NCI-H2196 treated with DMSO at 0.1 percent for 48 hours (cell line): ENCODE data around the gene QSOX2.
"Not testable (repeated sequence)": the region's sequence is repeated elsewhere in the genome, so short reads cannot be mapped to it uniquely, and the experiment has no call there.

Source experiments
- DNase-seq: peaks from one replicate; lab custom pipeline; 2025; ENCODE audit not compliant: unreplicated experiment; lab: John Stamatoyannopoulos, UW

Gene QSOX2

DNA sequence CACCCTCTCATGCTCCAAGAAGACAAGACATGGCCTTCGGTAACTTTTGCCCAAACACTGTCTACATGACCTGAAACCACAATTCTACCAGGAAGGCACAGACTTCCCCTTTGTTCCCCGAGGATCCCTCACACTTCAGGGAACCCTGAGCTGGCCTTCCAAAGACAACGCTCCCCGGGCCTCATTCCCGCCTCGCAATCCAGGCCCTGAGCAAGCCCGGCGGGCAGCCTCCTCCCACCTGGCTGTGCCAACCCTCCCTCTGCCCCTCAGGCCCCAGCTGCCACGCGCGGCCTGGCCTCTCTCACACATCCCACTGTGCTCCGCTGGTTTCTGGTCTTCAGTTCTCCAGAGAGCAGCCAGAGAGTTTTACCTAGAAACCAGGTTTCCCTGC, 7.3 kb downstream of the QSOX2 start:
- no peak for DNase-seq

DNA sequence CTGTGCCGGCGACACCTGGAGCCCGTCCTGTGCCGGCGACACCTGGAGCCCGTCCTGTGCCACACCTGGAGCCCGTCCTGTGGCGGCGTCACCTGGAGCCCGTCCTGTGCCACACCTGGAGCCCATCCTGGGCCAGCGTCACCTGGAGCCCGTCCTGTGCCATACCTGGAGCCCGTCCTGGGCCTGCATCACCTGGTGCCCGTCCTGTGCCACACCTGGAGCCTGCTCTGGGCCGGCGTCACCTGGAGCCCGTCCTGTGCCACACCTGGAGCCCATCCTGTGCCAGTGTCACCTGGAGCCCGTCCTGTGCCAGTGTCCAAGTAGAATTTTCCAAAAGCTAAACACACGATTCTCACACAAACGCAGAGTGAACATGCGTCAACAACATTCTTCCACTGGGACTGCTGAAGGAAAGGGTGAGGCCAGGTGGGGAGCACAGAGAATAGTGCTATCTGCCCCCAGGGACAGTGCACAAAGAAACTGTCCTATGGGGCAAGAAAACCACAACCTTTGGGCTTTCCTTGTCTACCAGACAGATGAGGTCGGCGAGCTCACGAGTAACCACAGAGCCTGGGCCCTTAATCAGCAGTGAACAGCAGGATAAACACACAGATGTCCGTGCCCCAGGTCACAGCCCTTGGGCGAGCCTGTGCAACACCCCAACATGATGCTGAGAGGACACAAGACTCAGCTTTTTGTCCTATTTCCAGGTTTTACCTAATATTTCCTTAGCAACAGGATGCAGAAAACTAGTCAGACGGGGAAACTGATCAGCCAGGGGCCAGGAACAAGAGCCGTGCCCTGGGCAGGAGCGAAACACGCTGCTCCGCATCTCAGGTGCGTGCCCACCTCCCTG, 7.9 kb downstream of the QSOX2 start:
- DNase-seq: no peak

GRCh38 chr9:136236471-136237410, 8.9 kb downstream of the QSOX2 start:
- DNase-seq: not testable (repeated sequence)

DNA sequence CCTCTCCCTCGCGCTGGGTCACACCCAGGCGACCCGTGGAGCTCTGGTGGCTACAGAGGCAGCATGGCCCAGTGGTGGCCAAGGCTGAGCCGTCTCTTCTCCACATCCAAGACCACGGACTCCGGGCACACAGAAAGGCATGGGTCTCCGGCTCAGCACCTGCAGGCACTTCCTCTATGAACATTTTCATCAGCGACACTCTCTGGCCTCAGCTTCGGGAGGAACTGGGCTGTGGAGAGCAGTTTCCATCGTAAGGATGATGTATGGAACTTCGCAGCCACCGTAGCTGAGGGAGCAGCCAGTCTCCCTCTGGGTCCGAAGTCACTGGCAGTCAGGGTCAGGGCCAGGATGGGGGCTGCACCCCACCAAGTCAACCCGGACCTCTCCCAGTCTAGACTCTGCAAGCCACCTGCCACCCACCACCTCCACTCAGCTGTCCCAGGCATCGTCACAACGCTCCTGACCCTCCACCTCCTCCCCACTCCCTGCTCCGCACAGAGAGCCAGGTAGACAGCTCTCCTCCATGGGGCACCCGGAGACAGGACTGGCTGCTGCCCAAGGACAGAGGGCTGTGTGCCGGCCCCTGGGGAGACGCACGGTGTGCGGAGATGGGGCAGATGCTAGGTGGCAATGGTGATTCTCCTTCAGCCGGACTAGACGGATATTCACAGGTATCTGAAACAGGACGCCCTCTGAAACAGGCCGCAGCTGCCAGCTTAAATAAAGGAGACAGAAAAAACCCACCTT, 9.7 kb downstream of the QSOX2 start:
- no peak for DNase-seq

- no peak for DNase-seq
Measured at GRCh38 chr9:136235171-136235570, 10.4 kb downstream of the QSOX2 start.

- no peak for DNase-seq
Measured at GRCh38 chr9:136234597-136234996, 11.0 kb downstream of the QSOX2 start.

- no peak for DNase-seq
Measured at GRCh38 chr9:136233868-136234267, 11.7 kb downstream of the QSOX2 start.

GRCh38 chr9:136233411-136233810, 12.2 kb downstream of the QSOX2 start:
- no peak for DNase-seq

DNA sequence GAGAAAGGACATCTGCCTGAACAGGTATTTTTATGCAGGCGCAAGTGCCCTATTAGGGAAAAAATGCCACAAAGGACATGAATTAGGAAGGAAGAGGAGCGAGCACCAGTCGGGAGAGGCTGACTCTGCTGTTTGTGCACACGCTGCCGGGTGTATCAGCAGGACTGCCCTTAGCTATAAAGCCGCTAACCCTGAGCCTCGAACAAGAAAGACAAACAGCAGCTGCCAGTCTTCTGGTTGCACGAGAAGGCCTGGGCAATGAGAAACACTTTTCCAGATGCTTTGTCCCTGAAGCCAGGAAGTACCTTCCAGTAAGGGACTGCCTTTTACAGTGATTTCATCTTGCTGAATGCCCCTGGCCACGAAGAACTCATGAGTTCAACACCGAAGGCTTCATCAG, 12.6 kb downstream of the QSOX2 start:
- no peak for DNase-seq

- DNase-seq: no peak
Measured at GRCh38 chr9:136231478-136232297, 13.9 kb downstream of the QSOX2 start.

GRCh38 chr9:136230773-136231172, 14.8 kb downstream of the QSOX2 start:
- DNase-seq: no peak

- no peak for DNase-seq
Measured at GRCh38 chr9:136230365-136230764, 15.2 kb downstream of the QSOX2 start.

DNA sequence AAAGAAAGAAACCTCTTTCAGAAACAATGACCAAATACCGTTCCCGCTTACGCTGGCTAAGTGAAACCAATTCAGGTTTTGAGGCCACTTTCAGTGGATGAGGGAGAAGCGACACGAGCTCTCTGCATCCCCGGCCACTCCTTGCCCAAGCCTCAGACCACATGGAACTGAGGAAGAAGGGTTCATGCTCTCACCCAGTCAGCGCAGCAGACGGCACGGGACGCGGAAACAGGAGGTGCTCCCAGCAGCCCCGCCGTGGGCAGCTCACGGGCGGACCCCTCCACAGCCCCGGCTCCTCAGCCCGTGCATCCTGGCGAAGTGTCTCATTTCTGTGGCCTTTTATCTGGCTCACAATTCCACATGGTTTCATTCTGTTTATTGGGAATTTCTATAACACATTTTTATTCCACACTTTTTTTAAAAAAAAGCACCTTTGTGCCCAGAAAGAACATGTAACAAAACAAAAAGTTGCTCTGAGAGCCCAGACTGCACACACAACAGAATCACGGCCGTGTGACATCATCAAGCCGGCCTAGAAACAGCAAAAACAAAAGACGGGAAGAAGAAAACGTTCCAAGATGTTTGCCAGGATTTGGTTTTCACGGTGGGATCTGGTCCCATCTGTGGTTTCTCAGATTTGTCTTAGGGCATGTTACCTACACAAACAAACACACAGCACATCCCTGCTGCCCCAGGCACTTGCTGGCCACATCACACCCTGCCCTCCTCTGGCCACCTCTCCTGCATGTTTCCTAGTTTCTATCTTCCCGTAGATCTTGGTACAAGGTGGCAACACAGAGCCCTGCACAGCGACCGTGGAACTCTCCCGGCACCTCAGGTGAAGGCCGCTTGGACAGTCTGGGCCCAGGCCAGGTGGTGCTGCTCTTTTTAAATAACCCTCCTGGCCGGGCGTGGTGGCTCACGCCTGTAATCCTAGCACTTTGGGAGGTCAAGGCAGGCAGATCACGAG, 16.2 kb downstream of the QSOX2 start:
- no peak for DNase-seq

DNA sequence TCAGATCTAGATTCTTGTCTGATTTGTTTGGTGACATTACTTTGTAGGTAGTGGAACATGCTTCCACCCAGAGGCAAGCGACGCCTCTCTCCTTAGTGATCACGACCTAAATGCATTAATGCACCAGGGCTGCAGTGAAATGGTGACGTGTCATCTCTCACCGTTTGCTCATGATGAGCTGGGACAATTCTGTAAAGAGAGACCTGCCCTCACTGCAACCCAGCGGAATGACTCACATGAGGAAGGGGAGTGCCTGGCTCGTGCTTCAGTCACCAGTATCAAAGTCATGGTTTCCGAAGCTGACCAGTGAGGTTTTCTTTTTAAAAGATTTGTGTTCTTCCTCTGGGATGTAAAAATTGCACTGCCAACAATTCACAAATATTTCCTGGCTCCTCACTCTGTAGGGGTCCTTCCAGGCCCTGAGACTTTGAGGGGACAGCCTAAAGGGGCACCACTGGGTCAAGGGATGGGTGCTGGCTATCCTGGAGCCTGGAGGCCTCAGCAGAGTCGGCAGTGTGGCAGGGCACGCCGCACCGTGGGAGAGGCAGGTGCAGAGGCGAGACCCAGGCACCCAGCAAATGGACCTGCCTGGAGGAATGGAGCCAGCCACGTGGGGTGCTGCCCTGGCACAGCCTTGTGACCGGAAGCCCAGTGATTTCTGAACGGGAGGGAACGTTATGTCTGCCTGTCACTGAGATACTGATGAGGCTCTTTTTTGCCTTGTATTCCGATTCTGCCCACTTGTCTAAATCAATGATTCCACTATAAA, 17.3 kb downstream of the QSOX2 start:
- DNase-seq: no peak

DNA sequence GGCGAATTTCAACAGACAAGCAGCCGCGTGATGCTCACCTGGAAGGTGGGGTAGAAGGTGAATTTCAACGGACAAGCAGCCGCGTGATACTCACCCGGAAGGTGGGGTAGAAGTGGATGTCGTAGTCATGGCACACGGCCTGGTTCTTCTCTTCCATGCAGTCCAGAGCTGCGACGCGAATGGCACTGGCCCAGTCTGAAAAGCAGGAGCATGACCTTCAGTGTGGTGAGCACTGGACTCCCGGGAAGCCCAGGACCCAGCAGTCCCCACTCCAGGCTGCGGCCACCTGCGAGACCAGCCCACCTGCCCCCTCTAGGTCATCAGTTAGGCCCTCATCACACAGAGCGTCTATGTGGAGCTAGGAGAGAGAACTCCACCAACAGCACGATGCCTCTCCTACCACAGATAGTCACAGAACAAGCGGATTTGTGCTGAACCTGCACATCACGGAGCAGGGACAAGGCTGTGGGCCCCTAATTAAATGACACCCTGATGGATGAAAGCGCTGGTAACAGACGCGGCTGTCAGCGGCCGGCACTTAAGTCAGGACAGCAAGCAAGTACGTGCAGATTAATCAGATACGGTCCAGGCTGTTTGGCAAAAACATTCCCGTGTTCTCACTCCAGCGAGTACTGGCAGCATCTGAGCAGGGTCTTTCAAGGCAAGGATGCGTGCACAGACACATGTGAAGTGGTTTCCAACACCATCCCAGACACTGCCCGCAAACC, 18.8 kb downstream of the QSOX2 start:
- DNase-seq: no peak

DNA sequence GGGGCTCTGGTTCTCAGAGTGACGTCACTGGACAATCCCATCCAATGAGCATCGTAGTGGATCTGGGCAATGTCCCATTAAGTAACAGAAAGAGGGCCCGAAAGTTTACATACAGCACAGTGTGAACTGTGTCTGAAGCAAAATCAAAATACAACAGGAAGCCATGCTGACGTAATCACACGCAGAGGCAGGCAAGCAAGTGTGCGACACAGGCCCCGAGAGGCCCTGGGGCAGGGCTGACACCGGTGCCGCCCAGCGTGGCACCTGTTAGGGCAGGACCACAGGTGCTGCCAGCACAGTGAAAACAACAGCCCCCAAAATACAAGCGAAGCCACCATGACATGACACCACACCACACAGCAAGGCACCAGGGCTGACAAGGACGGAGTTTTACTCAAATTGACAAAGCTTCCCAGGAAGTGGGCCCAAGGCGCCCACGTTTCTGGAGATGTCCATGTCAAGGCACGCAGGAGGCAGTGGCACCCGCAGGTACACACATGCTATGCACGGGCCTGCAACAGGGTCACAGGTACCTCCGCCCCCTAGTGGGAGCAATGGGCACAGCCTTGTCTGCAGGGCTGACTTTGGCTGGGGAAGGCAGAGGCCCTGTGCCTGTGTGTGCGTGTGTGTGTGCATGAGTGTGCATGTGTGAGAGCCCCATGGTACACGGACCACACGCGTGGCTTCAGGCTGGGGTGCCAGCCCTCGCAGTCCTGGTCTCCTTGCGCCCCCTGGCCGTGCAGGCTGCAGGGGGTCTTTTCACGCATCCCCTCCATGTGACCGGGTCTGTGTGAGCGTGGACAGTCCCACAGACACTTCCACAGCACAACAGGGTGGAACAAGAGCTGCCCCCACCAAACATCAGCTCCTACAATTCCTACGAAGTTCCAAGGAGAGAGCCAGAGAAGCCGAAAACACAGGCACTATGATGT, 19.6 kb downstream of the QSOX2 start:
- DNase-seq: peak; percentile 11

DNA sequence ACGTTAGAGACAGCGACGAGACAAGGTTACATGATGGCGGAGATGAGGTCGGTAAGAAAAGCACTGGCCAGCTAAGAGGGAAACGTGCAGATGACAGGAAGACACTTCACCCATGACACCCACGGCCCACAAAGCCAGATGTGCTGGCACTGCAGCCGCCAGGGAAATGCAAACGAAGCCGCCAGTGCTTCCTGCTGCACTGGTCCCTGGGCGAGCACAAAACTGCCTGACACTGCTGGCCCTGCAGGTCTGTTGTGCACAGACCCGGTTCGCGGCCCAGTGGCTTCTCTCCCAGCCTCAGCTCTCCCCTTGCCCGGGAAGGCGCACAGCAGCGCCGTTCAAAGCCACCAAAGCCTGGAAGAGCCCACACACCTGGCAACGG, 20.3 kb downstream of the QSOX2 start:
- DNase-seq: no peak
